GM18858 (cell line): ENCODE data around the gene NEK9.
"Not testable (repeated sequence)": the region's sequence is repeated elsewhere in the genome, so short reads cannot be mapped to it uniquely, and the experiment has no call there.

ENCODE experiments used
- ATAC-seq: cut with Tn5 transposase; IDR thresholded peaks from one replicate; pipeline ENCODE4 v1.9.1; 2021; ENCODE audit not compliant: unreplicated experiment

NEK9 gene

GRCh38 chr14:75147423-75148071 lies 20.7 kb upstream of the NEK9 start:
- no peak for ATAC-seq

- no peak for ATAC-seq
Observed at GRCh38 chr14:75144944-75145343, 18.1 kb upstream of the NEK9 start.

DNA sequence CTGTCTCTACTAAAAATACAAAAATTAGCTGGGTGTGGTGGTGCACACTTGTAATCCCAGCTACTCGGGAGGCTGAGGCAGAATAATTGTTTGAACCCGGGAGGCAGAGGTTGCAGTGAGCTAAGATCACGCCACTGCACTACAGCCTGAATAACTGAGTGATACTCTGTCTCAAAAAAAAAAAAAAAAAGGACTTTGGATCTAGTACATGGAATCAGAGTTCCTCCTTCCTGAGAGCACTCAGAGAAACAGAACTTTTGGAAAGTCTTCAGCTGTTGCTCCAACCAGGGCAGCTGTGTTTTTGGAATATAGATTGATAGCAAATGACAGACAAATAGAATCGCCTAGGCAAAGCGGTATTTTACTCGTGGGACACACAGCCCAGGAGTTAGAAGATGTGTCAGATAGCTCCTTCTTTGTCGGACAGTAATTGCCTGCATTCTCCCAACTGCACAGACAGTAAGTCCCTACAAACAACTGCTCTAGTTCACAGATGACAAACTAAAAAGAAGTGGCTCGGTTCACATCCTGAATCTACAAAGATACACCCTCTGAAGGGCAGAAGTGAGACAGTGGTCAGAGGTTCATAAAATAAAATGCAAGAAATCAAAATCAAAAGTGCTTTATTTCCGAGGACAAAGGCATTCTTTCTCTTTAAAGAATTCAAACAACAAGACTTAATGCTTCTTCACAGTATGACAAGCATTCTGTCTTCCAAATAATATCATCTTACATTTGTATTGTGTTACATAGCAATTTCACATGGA lies 17.1 kb upstream of the NEK9 start:
- ATAC-seq: no peak

GRCh38 chr14:75142494-75142893 lies 15.6 kb upstream of the NEK9 start:
- no peak for ATAC-seq

- ATAC-seq: no peak
Observed at GRCh38 chr14:75141967-75142366, 15.1 kb upstream of the NEK9 start.

DNA sequence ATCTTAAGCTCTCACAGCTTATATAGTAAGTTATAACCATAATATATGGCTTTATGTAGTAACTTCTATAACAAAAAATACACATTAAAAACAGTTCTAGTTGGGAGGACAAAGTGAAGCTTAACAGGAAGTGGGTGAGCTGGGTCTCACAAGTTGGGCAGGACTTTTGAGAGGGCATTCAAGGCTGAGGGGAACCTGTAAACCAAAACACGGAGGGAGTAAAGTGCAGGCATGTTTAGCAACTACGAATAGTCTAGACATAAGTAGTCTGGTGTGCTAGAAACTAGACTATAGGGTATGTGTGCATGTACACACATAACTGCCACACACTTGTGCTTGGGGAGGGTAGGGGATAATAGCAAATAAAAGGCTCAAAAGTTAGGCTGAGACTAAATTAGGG lies 14.2 kb upstream of the NEK9 start:
- no peak for ATAC-seq

GRCh38 chr14:75140620-75141019 lies 13.8 kb upstream of the NEK9 start:
- ATAC-seq: no peak

DNA sequence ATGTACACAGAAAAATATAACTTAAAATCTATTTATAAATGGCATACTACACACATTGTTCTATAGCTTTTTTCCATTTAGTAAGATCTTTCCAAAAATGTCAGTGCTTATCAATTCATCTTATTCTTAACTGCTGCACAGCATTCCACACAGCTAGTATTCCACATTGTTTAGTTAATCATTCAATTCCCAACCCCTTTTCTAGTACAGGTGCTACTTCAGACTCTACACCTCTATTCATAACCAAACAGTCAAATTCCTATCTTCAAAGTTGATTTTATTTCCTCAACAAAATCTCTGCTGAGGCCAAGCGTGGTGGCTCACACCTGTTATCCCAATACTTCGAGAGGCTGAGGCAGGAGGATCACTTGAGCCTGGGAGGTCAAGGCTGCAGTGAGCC lies 12.3 kb upstream of the NEK9 start:
- no peak for ATAC-seq

GRCh38 chr14:75138492-75138891 lies 11.6 kb upstream of the NEK9 start:
- no peak for ATAC-seq

- ATAC-seq: no peak
Observed at GRCh38 chr14:75134644-75135043, 7.8 kb upstream of the NEK9 start.

GRCh38 chr14:75133597-75133996 lies 6.7 kb upstream of the NEK9 start:
- no peak for ATAC-seq

- ATAC-seq: no peak
Observed at GRCh38 chr14:75132382-75133086, 5.7 kb upstream of the NEK9 start.

- no peak for ATAC-seq
Observed at GRCh38 chr14:75128596-75128990, 1.7 kb upstream of the NEK9 start.

GRCh38 chr14:75127903-75128595 lies 1.2 kb upstream of the NEK9 start:
- no peak for ATAC-seq

DNA sequence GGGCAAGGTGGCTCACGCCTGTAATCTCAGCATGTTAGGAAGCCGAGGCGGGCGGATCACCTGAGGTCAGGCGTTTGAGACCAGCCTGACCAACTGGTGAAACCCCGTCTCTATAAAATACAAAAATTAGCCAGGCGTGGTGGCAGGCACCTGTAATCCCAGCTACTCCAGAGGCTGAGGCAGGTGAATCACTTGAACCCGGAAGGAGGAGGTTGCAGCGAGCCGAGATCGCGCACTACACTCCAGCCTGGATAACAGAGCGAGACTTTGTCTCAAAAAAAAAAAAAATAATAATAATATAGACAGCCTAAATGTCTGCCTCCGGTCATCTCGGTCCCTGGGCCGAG lies 599 bp upstream of the NEK9 start:
- ATAC-seq: not testable (repeated sequence)

GRCh38 chr14:75126121-75126544 lies 715 bp downstream of the NEK9 start:
- ATAC-seq: no peak

DNA sequence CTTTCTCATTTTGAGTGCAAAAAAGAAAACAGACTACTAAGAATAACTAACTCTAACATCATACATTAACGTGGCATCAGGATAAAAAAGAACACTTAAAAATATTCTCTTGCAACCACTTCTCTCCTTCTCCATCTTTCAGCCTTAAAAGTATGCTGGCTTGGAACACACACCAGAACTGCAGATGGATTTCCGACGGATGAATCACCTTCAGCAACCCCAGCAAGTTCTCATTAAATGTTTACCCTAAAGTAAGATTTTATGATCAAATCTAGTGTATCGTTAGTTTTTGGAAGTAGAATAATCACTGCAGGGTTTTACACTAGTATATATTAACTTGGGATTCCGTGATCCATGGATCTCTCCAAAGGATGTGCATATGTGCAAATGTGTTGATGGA lies 1.2 kb downstream of the NEK9 start:
- ATAC-seq: no peak

GRCh38 chr14:75123991-75124390 lies 2.9 kb downstream of the NEK9 start:
- ATAC-seq: no peak

DNA sequence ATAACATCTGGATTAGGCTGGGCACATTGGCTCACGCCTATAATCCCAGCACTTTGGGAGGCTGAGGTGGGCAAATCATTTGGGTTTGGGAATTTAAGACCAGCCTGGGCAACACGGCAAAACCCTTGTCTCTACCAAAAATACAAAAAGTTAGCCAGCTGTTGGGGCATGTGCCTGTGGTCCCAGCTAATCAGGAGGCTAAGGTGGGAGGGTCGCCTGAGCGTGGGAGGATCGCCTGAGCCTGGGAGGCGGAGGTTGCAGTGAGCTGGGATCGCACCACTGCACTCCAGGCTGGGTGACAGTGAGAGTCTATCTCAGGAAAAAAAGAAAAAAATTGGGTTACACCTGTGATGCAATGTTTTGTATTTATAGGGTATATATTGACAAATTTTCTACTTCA lies 5.3 kb downstream of the NEK9 start:
- ATAC-seq: no peak

DNA sequence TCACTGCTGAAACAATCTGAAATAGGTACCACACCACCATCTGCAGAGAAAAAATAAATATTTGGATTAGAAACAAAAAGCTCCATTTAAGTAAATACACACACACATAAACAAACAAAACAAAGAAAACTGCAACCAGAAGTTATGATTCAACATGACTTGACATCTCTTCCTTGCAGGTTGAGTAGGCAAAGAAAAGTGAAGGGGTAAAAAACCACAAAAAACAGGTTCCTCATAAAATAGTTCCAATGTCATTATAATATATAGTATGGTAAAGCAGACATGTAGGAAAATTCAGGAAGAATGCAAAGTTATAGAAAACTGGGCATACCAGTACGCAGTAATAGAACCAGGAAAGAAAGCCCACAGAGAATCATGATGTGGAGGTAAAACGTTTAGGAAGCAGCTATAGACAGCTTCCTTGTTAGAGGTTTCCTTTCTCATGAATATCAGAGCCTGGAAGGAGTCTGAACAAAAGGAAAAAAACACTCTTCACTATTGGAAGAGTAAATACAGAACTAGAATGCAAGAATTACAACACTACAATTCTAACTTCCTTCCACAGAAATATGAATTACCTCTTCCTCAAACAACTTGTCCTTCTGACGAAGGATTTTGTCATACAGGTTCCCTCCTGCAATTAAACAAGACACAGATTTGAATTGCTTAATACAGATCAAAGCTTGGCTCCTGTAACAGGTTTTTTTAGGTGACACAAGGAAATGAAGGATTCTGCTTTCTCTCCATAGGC lies 6.1 kb downstream of the NEK9 start:
- no peak for ATAC-seq

DNA sequence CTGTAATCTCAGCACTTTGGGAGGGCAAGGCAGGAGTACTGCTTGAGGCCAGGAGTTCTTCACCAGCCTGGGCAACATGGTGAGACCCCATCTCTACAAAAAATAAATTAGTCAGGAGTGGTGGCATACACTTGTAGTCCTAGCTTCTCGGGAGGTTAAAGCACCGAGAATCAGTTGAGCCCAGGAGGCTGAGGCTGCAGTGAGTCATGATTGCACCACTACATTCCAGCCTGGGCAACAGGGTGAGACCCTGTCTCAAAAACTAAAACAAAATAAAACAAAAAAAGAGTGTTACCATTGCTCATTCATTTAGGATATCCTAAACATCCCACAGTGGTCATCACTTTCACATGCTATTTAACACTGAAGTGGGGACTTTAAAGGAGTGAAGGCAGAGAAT lies 7.8 kb downstream of the NEK9 start:
- no peak for ATAC-seq
